SK-N-SH (cell line): ENCODE results near the gene LTB4R2. TPM values are rescaled to one million over a fixed set of nuclear protein-coding genes. Genes with fewer than 3 reads are reported as not detected.

Source experiments
- CTCF ChIA-PET: fragments of 300-600, 350-600 bp; formaldehyde crosslinking; extraction: SDS; loops from one replicate; lab custom pipeline; 2021; lab: Yijun Ruan, JAX
- POLR2A ChIA-PET: fragments of 350-600 bp; sonication (Branson Sonifier 250); formaldehyde crosslinking; extraction: SDS; loops from one replicate; lab custom pipeline; 2020; ENCODE audit warnings: antibody characterized with exemption, inconsistent platforms; lab: Yijun Ruan, JAX
- DNase-seq: peaks from one replicate; pipeline ENCODE4 v3.0.0; 2012
- H2AFZ ChIP-seq: fragments of 200-600 bp; sonication (generic); 2 replicates; pipeline ENCODE4 v1.8.1; 2016; ENCODE audit warnings: antibody characterized with exemption, mild to moderate bottlenecking, low read depth
- H3F3A ChIP-seq: fragments of 200-600 bp; sonication (generic); replicated peaks from 2 replicates; pipeline ENCODE3; 2016; ENCODE audit warnings: antibody characterized with exemption, mild to moderate bottlenecking; ENCODE audit not compliant: insufficient read depth
- H3K27ac ChIP-seq, 2 experiments: fragments of 200-500 bp in 1 of 2; fragments of 200-600 bp in 1 of 2; sonication (Bioruptor generic) in 1 of 2; sonication (generic), shearing (Covaris generic) in 1 of 2; 2 replicates each; pipeline versions ENCODE4 v1.5.1 to v1.6.1; 2014 to 2016; ENCODE audit warnings: low read depth in 2 of 2, inconsistent platforms in 1 of 2, low read length in 1 of 2, mild to moderate bottlenecking in 1 of 2, mixed read lengths in 1 of 2
- H3K27me3 ChIP-seq: fragments of 200-600 bp; sonication (generic), shearing (Covaris generic); 2 replicates; pipeline ENCODE4 v1.6.1; 2016; ENCODE audit warnings: mixed run types; ENCODE audit not compliant: insufficient read depth
- H3K36me3 ChIP-seq, 2 experiments: fragments of 200-500 bp in 1 of 2; fragments of 200-600 bp in 1 of 2; sonication (Bioruptor generic) in 1 of 2; sonication (generic) in 1 of 2; replicated peaks in 1 of 2; 2 replicates each; pipeline versions ENCODE3 to v1.5.1; 2014 to 2016; ENCODE audit warnings: low read length in 1 of 2, mild to moderate bottlenecking in 1 of 2; ENCODE audit not compliant: insufficient read depth in 2 of 2, control insufficient read depth in 1 of 2
- H3K4me1 ChIP-seq, 2 experiments: fragments of 200-500 bp in 1 of 2; fragments of 200-600 bp in 1 of 2; sonication (Bioruptor generic) in 1 of 2; sonication (generic), shearing (Covaris generic) in 1 of 2; 2 replicates each; pipeline versions ENCODE4 v1.5.1 to v1.6.1; 2014 to 2016; ENCODE audit warnings: low read depth in 1 of 2, low read length in 1 of 2, mixed run types in 1 of 2; ENCODE audit not compliant: insufficient read depth in 2 of 2, control insufficient read depth in 1 of 2
- H3K4me2 ChIP-seq: fragments of 200-600 bp; sonication (generic), shearing (Covaris generic); 2 replicates; pipeline ENCODE4 v1.6.1; 2017; ENCODE audit warnings: mixed run types
- H3K4me3 ChIP-seq, 2 experiments: fragments of 200-500 bp in 1 of 2; fragments of 200-600 bp in 1 of 2; sonication (Bioruptor generic) in 1 of 2; sonication (generic), shearing (Covaris generic) in 1 of 2; 2 replicates each; pipeline versions ENCODE4 v1.5.1 to v1.8.1; 2014 to 2016; ENCODE audit warnings: low read depth in 2 of 2, inconsistent platforms in 1 of 2, low read length in 1 of 2, mild to moderate bottlenecking in 1 of 2, mixed read lengths in 1 of 2, moderate library complexity in 1 of 2
- H3K79me2 ChIP-seq: fragments of 200-600 bp; sonication (generic); 2 replicates; pipeline ENCODE4 v1.8.1; 2017; ENCODE audit warnings: mild to moderate bottlenecking; ENCODE audit not compliant: insufficient read depth
- H3K9ac ChIP-seq: fragments of 200-600 bp; sonication (generic); 2 replicates; pipeline ENCODE4 v1.6.1; 2017; ENCODE audit warnings: mixed run types
- H3K9me2 ChIP-seq: fragments of 200-600 bp; sonication (generic); 2 replicates; pipeline ENCODE4 v1.6.1; 2017; ENCODE audit warnings: mixed run types
- H3K9me3 ChIP-seq: fragments of 200-600 bp; sonication (generic); 2 replicates; pipeline ENCODE4 v1.6.1; 2017; ENCODE audit warnings: mixed run types, mild to moderate bottlenecking, moderate library complexity
- H4K20me1 ChIP-seq: fragments of 200-600 bp; sonication (generic); 2 replicates; pipeline ENCODE4 v1.6.1; 2017; ENCODE audit warnings: mild to moderate bottlenecking, mixed run types; ENCODE audit not compliant: insufficient read depth
- MXI1 ChIP-seq: IDR thresholded peaks from 2 replicates; pipeline ENCODE4 v1.6.1; 2012; ENCODE audit warnings: mild to moderate bottlenecking, low read depth, low read length, improper control_type of control experiment
- POLR2AphosphoS5 ChIP-seq: IDR thresholded peaks from 2 replicates; pipeline ENCODE4 v1.6.1; 2012; ENCODE audit warnings: low read depth, low read length
- RXRA ChIP-seq: IDR thresholded peaks from 2 replicates; pipeline ENCODE4 v1.4.0; 2012; ENCODE audit warnings: low read depth, mild to moderate bottlenecking, borderline replicate concordance
- SIN3A ChIP-seq: IDR thresholded peaks from 2 replicates; pipeline ENCODE4 v1.6.1; 2012; ENCODE audit warnings: low read depth, mild to moderate bottlenecking, low read length, moderate library complexity, borderline replicate concordance
- TCF12 ChIP-seq: IDR thresholded peaks from 2 replicates; pipeline ENCODE4 v1.4.0; 2012
- YY1 ChIP-seq: IDR thresholded peaks from 2 replicates; pipeline ENCODE4 v1.4.0; 2012; ENCODE audit warnings: low read depth, mild to moderate bottlenecking
- WGBS: methylation state at CpG from one replicate; pipeline ENCODE4 v1.1.6; 2017; ENCODE audit warnings: low lambda C conversion rate; 5-methylcytosine and 5-hydroxymethylcytosine counted together
- polyA plus RNA-seq, 3 experiments: library from polyadenylated mRNA; depleted of rRNA; stranded (reverse); fragments of >200 nt; gene quantifications; 2 replicates each; pipeline ENCODE4 v1.2.3, GENCODE V29; 2012
- small RNA-seq, 7 experiments: library from RNA; depleted of rRNA; stranded (forward); fragments of <200 nt; gene quantifications; one replicate each; pipeline ENCODE3, GENCODE V24; 2012
- TF ChIP-seq, protein P1 (sequence below): fragments of 150-350 bp; IDR thresholded peaks from 2 replicates; pipeline ENCODE4 v1.6.1; 2016; ENCODE audit warnings: mild to moderate bottlenecking, low read depth, low read length
- TF ChIP-seq, protein P2 (sequence below): IDR thresholded peaks from 2 replicates; pipeline ENCODE4 v1.4.0; 2012; ENCODE audit warnings: low read depth, borderline replicate concordance
- TF ChIP-seq, protein P3 (sequence below): IDR thresholded peaks from 2 replicates; pipeline ENCODE4 v1.4.0; 2012; ENCODE audit warnings: low read depth
- TF ChIP-seq, protein P4 (sequence below): IDR thresholded peaks from 2 replicates; pipeline ENCODE4 v1.4.0; 2012; ENCODE audit warnings: low read depth, borderline replicate concordance

LTB4R2 gene
- polyA plus RNA-seq, 1 of the 3 experiments (the other 2 are of a cell fraction): 8.2 TPM

DNA sequence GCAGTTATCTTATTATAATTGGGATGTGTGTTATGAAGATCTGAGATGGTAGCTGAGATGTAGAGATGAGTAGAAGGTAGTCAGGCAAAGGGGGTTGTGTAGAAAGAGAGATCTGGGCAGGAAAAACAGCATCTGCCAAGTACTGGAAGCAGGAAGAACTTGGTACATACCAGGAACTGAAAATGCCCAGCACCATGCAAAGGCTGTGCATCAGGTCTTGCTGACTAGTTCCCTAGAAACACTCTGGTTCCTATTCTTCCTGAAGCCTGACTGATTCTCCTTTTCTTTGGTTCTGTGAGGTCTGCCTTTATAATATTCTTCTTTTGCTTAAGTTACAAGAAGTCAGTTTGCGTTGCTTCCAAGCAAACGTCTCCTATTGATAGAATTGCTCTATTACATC lies 51.4 kb downstream of the LTB4R2 start:
- Histone ChIP-seq H3K27me3 (peaks cover 11% of the 10 kb centered on the region; the same call in 1 of the 2 replicates), H2AFZ (no peak overlapping the region), H3K79me2 (no peaks in the 10 kb centered on the region), H4K20me1 (no peaks in the 10 kb centered on the region), H3K4me3 (no peak overlapping the region), H3K4me1 (peaks cover 9 to 11% of the 10 kb centered on the region in 2 experiments; a peak in 3 of 4 replicates), H3K4me2 (no peak overlapping the region), H3K27ac (no peak overlapping the region), H3K9ac (no peak overlapping the region), H3K9me3 (no peaks in the 10 kb centered on the region), H3K9me2 (no peaks in the 10 kb centered on the region), H3F3A (peaks cover 16% of the 10 kb centered on the region), H3K36me3 (no peaks in the 10 kb centered on the region)
- DNase-seq: no peak
- TF ChIP-seq TCF12 (no peak), POLR2AphosphoS5 (no peak), RXRA (no peak), YY1 (no peak), MXI1 (no peak), SIN3A (no peak)
- TF ChIP-seq, protein P1, sequence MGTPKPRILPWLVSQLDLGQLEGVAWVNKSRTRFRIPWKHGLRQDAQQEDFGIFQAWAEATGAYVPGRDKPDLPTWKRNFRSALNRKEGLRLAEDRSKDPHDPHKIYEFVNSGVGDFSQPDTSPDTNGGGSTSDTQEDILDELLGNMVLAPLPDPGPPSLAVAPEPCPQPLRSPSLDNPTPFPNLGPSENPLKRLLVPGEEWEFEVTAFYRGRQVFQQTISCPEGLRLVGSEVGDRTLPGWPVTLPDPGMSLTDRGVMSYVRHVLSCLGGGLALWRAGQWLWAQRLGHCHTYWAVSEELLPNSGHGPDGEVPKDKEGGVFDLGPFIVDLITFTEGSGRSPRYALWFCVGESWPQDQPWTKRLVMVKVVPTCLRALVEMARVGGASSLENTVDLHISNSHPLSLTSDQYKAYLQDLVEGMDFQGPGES: no peak
- TF ChIP-seq, protein P2, sequence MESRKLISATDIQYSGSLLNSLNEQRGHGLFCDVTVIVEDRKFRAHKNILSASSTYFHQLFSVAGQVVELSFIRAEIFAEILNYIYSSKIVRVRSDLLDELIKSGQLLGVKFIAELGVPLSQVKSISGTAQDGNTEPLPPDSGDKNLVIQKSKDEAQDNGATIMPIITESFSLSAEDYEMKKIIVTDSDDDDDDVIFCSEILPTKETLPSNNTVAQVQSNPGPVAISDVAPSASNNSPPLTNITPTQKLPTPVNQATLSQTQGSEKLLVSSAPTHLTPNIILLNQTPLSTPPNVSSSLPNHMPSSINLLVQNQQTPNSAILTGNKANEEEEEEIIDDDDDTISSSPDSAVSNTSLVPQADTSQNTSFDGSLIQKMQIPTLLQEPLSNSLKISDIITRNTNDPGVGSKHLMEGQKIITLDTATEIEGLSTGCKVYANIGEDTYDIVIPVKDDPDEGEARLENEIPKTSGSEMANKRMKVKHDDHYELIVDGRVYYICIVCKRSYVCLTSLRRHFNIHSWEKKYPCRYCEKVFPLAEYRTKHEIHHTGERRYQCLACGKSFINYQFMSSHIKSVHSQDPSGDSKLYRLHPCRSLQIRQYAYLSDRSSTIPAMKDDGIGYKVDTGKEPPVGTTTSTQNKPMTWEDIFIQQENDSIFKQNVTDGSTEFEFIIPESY: no peak
- TF ChIP-seq, protein P3, sequence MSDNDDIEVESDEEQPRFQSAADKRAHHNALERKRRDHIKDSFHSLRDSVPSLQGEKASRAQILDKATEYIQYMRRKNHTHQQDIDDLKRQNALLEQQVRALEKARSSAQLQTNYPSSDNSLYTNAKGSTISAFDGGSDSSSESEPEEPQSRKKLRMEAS: no peak
- TF ChIP-seq, protein P4, sequence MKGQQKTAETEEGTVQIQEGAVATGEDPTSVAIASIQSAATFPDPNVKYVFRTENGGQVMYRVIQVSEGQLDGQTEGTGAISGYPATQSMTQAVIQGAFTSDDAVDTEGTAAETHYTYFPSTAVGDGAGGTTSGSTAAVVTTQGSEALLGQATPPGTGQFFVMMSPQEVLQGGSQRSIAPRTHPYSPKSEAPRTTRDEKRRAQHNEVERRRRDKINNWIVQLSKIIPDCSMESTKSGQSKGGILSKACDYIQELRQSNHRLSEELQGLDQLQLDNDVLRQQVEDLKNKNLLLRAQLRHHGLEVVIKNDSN: no peak
- ChIA-PET POLR2A (interaction anchor here (1.1 kb wide), 1 partner anchor 70 kb away, joined by 4 read pairs; no protein-coding TSS in a partner anchor), CTCF (interaction anchor here (0.6 to 8.5 kb wide), 8 partner anchors 10 to 118 kb away, joined by 3 to 77 read pairs (median 6); partner anchors contain the start of genes ADCY4 and KHNYN)
- 83% methylated on average over 2 of the region's 2 CpGs for WGBS

Small RNA genes lying within 50 kb of the gene (small RNA-seq; reads per million reads assigned to genes)
- 0 reads per million in 7 experiments for gene RF00026

Other genes with a start within 250 kb of the LTB4R2 start
- not detected in 2 replicates for gene CPNE6, start 238.6 kb upstream of the LTB4R2 start, polyA plus RNA-seq (2012; rRNA removed)
- 16.2 and 16.6 TPM in 2 replicates for gene PCK2, start 215.8 kb upstream of the LTB4R2 start, polyA plus RNA-seq (2012; rRNA removed)
- 34.6 and 36.7 TPM in 2 replicates for gene DCAF11, start 195.4 kb upstream of the LTB4R2 start, polyA plus RNA-seq (2012; rRNA removed)
- gene NRL, start 195.2 kb upstream of the LTB4R2 start, polyA plus RNA-seq (2012; rRNA removed): 0.76 and 0.88 TPM in 2 replicates
- gene FITM1, start 179.5 kb upstream of the LTB4R2 start, polyA plus RNA-seq (2012; rRNA removed): 0.12 TPM in 1 of 2 replicates, not detected in the other
- gene PSME1, start 173.9 kb upstream of the LTB4R2 start, polyA plus RNA-seq (2012; rRNA removed): 154 and 287 TPM in 2 replicates
- gene EMC9, start 168.5 kb upstream of the LTB4R2 start, polyA plus RNA-seq (2012; rRNA removed): 14.5 and 19.3 TPM in 2 replicates
- 129 and 147 TPM in 2 replicates for gene PSME2, start 163.5 kb upstream of the LTB4R2 start, polyA plus RNA-seq (2012; rRNA removed)
- gene RNF31, start 162.6 kb upstream of the LTB4R2 start, polyA plus RNA-seq (2012; rRNA removed): 19.2 and 20.4 TPM in 2 replicates
- 37.6 and 43.6 TPM in 2 replicates for gene IRF9, start 148.9 kb upstream of the LTB4R2 start, polyA plus RNA-seq (2012; rRNA removed)
- gene REC8, start 138.1 kb upstream of the LTB4R2 start, polyA plus RNA-seq (2012; rRNA removed): 13.1 and 23.2 TPM in 2 replicates
- gene IPO4, start 121.3 kb upstream of the LTB4R2 start, polyA plus RNA-seq (2012; rRNA removed): 39.7 and 61.3 TPM in 2 replicates
- gene TM9SF1, start 114.7 kb upstream of the LTB4R2 start, polyA plus RNA-seq (2012; rRNA removed): 48.7 and 54.8 TPM in 2 replicates
- 0.05 TPM in 1 of 2 replicates, not detected in the other for gene TSSK4, start 104.4 kb upstream of the LTB4R2 start, polyA plus RNA-seq (2012; rRNA removed)
- 92.4 and 96.1 TPM in 2 replicates for gene CHMP4A, start 96.7 kb upstream of the LTB4R2 start, polyA plus RNA-seq (2012; rRNA removed)
- gene MDP1, start 94.1 kb upstream of the LTB4R2 start, polyA plus RNA-seq (2012; rRNA removed): 36.4 and 36.7 TPM in 2 replicates
- gene NEDD8, start 77.8 kb upstream of the LTB4R2 start, polyA plus RNA-seq (2012; rRNA removed): 465 and 534 TPM in 2 replicates
- gene GMPR2, start 77.2 kb upstream of the LTB4R2 start, polyA plus RNA-seq (2012; rRNA removed): 97.0 and 149 TPM in 2 replicates
- 38.3 and 42.2 TPM in 2 replicates for gene TINF2, start 67.5 kb upstream of the LTB4R2 start, polyA plus RNA-seq (2012; rRNA removed)
- 2.7 and 3.0 TPM in 2 replicates for gene TGM1, start 47.0 kb upstream of the LTB4R2 start, polyA plus RNA-seq (2012; rRNA removed)
- gene RABGGTA, start 38.5 kb upstream of the LTB4R2 start, polyA plus RNA-seq (2012; rRNA removed): 54.9 and 59.4 TPM in 2 replicates
- gene DHRS1, start 10.4 kb upstream of the LTB4R2 start, polyA plus RNA-seq (2012; rRNA removed): 65.4 and 71.7 TPM in 2 replicates
- gene NOP9, start 10.3 kb upstream of the LTB4R2 start, polyA plus RNA-seq (2012; rRNA removed): 11.9 and 17.2 TPM in 2 replicates
- gene CIDEB, start 2.2 kb upstream of the LTB4R2 start, polyA plus RNA-seq (2012; rRNA removed): 0.03 and 0.05 TPM in 2 replicates
- 11.9 and 14.0 TPM in 2 replicates for gene LTB4R, start 1.4 kb downstream of the LTB4R2 start, polyA plus RNA-seq (2012; rRNA removed)
- gene ADCY4, start 24.9 kb downstream of the LTB4R2 start, polyA plus RNA-seq (2012; rRNA removed): 0.03 and 0.08 TPM in 2 replicates
- gene RIPK3, start 29.9 kb downstream of the LTB4R2 start, polyA plus RNA-seq (2012; rRNA removed): not detected in 2 replicates
- 24.9 and 25.3 TPM in 2 replicates for gene NFATC4, start 58.0 kb downstream of the LTB4R2 start, polyA plus RNA-seq (2012; rRNA removed)
- 4.7 and 4.8 TPM in 2 replicates for gene NYNRIN, start 88.9 kb downstream of the LTB4R2 start, polyA plus RNA-seq (2012; rRNA removed)
- 1.8 TPM in 2 replicates for gene CBLN3, start 119.5 kb downstream of the LTB4R2 start, polyA plus RNA-seq (2012; rRNA removed)
- gene KHNYN, start 119.8 kb downstream of the LTB4R2 start, polyA plus RNA-seq (2012; rRNA removed): 18.3 and 21.8 TPM in 2 replicates
- gene SDR39U1, start 132.6 kb downstream of the LTB4R2 start, polyA plus RNA-seq (2012; rRNA removed): 81.8 and 88.4 TPM in 2 replicates
- gene CMA1, start 198.1 kb downstream of the LTB4R2 start, polyA plus RNA-seq (2012; rRNA removed): not detected in 2 replicates